ENCODE data around the gene ACER1. TPM values are rescaled to one million over a fixed set of nuclear protein-coding genes. Genes with fewer than 3 reads are reported as not detected.
A peak's percentile ranks its signal among the peaks of the same experiment; 100 is the strongest.

Gene ACER1
- total RNA-seq, result 0.16 TPM in 1 of 3 replicates, not detected in the others

DNA sequence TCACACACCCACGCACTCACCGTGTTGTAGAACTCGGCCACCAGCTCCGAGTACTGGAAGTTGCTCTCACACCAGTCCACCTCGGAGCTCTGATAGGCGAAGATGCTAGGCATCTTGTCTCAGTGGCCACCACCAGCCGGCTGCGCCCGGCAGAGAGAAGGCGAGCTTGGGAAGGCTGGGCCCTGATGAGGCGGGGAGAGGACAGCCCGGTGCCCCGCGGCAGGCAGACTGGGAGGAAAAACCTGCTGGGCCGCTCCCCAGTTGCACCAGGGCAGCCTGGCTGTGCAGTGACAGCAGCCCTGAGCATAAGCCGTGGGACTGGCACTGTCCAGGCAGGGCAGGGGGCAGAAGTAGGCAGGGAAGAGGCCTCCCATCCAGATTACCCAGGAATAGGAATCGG lies at the start of gene ACER1:
Gene ACER1, minus strand, starts transcription at position 174 of the 400 bp plus-strand sequence. Its CDS starts 61 bp downstream, at position 113.
- Mint-ChIP-seq H3K36me3 (no peaks in the 10 kb centered on the region), H3K27me3 (ENCODE audit: low read depth) (no peaks in the 10 kb centered on the region), H3K27ac (no peak within 1 kb of the TSS), H3K4me1 (no peaks in the 10 kb centered on the region), H3K9me3 (no peaks in the 10 kb centered on the region), H3K4me3 (no peak within 1 kb of the TSS)
- DNase-seq (ENCODE audit: low spot score in 2 of 2, unreplicated experiment in 2 of 2), result no peak
- TF ChIP-seq, protein P1, sequence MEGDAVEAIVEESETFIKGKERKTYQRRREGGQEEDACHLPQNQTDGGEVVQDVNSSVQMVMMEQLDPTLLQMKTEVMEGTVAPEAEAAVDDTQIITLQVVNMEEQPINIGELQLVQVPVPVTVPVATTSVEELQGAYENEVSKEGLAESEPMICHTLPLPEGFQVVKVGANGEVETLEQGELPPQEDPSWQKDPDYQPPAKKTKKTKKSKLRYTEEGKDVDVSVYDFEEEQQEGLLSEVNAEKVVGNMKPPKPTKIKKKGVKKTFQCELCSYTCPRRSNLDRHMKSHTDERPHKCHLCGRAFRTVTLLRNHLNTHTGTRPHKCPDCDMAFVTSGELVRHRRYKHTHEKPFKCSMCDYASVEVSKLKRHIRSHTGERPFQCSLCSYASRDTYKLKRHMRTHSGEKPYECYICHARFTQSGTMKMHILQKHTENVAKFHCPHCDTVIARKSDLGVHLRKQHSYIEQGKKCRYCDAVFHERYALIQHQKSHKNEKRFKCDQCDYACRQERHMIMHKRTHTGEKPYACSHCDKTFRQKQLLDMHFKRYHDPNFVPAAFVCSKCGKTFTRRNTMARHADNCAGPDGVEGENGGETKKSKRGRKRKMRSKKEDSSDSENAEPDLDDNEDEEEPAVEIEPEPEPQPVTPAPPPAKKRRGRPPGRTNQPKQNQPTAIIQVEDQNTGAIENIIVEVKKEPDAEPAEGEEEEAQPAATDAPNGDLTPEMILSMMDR (IDR thresholded peaks at IDR 0.05; ENCODE audit: unreplicated experiment), result no peak

- TF ChIP-seq, protein P1 (IDR thresholded peaks at IDR 0.05; ENCODE audit: unreplicated experiment), result no peak
- Mint-ChIP-seq H3K27ac (no peak overlapping the region), H3K27me3 (ENCODE audit: low read depth) (no peaks in the 10 kb centered on the region), H3K36me3 (peaks cover 55% of the 10 kb centered on the region), H3K4me3 (no peak overlapping the region), H3K9me3 (no peaks in the 10 kb centered on the region), H3K4me1 (peaks cover 6% of the 10 kb centered on the region)
- no peak for DNase-seq (ENCODE audit: low spot score in 2 of 2, unreplicated experiment in 2 of 2)
Observed at GRCh38 chr19:6383188-6383587, 49.8 kb upstream of the ACER1 start.

- no peaks in the 10 kb centered on the region for H3K9me3 Mint-ChIP-seq
Observed at GRCh38 chr19:6381030-6381750, 47.8 kb upstream of the ACER1 start.

DNA sequence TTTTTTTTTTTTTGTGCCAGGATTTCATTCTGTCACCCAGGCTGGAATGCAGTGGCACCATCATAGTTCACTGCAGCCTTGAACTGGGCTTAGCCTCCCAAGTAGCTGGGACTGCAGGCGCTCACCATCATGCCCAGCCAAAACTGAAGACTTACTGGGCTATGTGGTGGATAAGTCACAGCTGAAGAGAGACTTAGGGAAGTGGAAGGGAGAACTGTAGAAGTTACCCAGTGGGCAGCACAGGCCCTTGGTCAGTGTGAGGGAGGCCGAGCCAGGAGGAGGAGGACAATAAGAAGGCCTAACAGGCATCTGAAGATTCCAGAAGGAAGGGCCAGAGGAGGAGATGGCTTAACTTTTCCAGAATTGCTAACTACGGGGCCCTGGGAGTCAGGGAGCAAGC lies 46.3 kb upstream of the ACER1 start:
- Mint-ChIP-seq H3K36me3 (peaks cover 43% of the 10 kb centered on the region), H3K4me3 (no peak overlapping the region), H3K27me3 (ENCODE audit: low read depth) (no peaks in the 10 kb centered on the region), H3K9me3 (no peaks in the 10 kb centered on the region), H3K4me1 (peaks cover 23% of the 10 kb centered on the region), H3K27ac (no peak overlapping the region)
- TF ChIP-seq, protein P1 (IDR thresholded peaks at IDR 0.05; ENCODE audit: unreplicated experiment), result no peak
- no peak for DNase-seq (ENCODE audit: low spot score in 2 of 2, unreplicated experiment in 2 of 2)

More at GRCh38 chr19:6381030-6381750, 47.8 kb upstream of the ACER1 start:
- H3K4me1 Mint-ChIP-seq, result peaks cover 20% of the 10 kb centered on the region
- H3K27me3 Mint-ChIP-seq (ENCODE audit: low read depth), result no peaks in the 10 kb centered on the region
- H3K36me3 Mint-ChIP-seq, result peaks cover 50% of the 10 kb centered on the region
- no peak overlapping the region for H3K27ac Mint-ChIP-seq
- TF ChIP-seq, protein P1 (IDR thresholded peaks at IDR 0.05; ENCODE audit: unreplicated experiment), result no peak
- H3K4me3 Mint-ChIP-seq, result no peak overlapping the region
- no peak for DNase-seq (ENCODE audit: low spot score in 2 of 2, unreplicated experiment in 2 of 2)

- Mint-ChIP-seq H3K36me3 (peaks cover 38% of the 10 kb centered on the region), H3K4me3 (no peak overlapping the region), H3K27me3 (ENCODE audit: low read depth) (no peaks in the 10 kb centered on the region), H3K4me1 (peaks cover 32% of the 10 kb centered on the region), H3K27ac (peak overlapping the region; percentile 95), H3K9me3 (no peaks in the 10 kb centered on the region)
- TF ChIP-seq, protein P1 (IDR thresholded peaks at IDR 0.05; ENCODE audit: unreplicated experiment), result no peak
- no peak for DNase-seq (ENCODE audit: low spot score in 2 of 2, unreplicated experiment in 2 of 2)
Observed at GRCh38 chr19:6378486-6378885, 45.1 kb upstream of the ACER1 start.

Data from mesothelial cell of epicardium (in vitro differentiated cells).